ENCODE data around the gene BPIFB3.
A peak's percentile ranks its signal among the peaks of the same experiment; 100 is the strongest.

BPIFB3 gene

DNA sequence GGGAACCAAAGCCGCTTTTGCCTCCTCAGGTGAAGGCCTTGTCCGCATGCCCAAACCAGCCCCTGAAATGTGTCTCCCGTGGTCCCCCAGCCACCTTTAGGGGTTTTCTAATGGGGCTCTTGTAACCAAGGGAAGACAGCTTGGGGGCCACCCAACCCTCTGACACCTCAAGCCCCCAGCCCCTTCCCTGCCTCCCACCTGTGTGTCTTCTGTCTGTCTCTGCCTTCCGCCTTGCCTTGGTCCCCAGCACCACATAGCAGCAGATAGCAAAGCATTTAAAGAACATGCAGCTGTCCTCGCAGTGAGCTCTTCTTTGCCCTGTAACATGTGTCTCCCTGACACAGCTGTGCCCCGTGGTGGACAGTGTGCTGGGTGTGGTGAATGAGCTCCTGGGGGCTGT, 9.6 kb downstream of the BPIFB3 start:
- no peak for DNase-seq (ENCODE audit: low spot score)

DNA sequence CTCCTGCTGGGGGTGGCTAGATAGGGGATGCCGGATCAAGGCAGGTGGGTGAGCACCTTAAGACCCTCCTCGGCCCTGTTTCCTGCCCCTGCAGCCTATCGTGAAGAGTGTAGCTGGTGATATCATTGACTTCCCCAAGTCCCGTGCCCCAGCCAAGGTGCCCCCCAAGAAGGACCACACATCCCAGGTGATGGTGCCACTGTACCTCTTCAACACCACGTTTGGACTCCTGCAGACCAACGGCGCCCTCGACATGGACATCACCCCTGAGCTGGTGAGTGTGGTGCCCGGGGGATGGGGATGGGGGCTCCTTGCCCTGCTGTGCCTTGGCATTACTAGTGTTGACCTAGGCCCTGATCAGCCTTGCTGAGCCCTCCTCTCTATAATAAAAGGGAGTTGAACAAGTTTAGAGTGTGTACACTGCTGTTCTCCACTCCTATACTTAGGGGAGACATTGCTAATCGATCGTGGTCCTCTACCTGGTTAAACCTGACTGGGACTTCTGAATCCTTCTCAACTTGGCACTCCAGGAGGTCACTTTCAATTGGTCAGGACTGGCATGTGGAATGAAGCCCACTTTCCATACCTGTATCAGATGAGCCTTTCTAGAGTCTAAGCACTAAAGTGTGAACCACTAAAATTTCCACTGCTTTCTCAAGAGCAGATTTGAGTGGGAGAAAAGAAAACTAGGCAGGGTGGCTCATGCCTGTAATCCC, 11.0 kb downstream of the BPIFB3 start:
- no peak for DNase-seq (ENCODE audit: low spot score)

DNA sequence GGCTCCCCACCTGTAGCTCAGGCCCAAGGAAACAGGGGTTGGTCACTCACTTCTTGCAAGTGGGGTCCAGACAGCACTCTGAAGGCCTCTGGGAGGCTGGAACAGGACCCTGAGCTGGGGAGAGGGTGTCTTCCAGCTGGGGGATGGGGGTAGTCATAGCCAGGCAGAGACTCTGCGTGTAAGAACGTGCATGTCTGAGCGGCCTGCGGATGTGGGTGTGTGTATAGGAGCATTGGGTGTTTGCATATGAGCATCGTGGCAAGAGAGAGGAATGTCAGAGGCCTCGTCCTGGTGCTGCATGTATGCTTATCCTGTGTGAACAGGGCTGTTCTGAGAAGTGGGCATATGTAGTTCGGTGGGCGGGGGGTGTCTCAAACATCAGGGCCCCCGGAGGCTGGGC, 12.1 kb downstream of the BPIFB3 start:
- no peak for DNase-seq (ENCODE audit: low spot score)

GRCh38 chr20:33067806-33068205, 14.1 kb downstream of the BPIFB3 start:
- no peak for DNase-seq (ENCODE audit: low spot score)

DNA sequence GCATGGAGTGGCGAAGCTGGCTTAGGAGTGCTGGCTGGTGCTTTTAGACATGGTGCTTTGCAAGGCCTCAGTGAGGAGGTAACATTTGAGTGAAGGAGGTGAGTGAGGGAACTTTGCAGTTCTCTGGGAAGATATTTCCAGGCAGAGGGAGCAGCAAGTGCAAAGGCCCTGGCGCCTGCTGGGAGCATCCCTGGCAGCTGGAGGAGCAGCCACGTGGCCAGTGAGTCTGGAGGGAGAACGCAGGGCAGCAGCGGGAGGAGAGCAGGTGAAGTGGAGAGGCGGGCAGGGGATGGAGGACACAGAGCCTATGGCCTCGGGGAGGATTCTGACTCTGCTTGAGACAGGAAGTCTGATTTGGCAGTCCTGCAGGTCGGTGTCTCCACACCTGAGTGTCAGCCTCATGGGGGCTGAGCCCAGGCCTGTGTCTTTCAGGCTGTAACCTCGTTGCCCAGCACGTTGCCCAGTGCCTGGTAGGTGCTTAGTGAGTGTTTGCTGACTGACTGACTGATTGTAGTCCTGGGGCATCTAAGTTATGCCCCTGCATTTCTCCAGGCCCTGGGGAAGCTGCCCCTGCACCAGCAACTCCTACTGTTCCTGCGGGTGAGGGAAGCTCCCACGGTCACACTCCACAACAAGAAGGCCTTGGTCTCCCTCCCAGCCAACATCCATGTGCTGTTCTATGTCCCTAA, 14.7 kb downstream of the BPIFB3 start:
- no peak for DNase-seq (ENCODE audit: low spot score)

- no peak for DNase-seq (ENCODE audit: low spot score)
Observed at GRCh38 chr20:33069673-33070072, 16.0 kb downstream of the BPIFB3 start.

- no peak for DNase-seq (ENCODE audit: low spot score)
Observed at GRCh38 chr20:33070111-33071053, 16.7 kb downstream of the BPIFB3 start.

DNA sequence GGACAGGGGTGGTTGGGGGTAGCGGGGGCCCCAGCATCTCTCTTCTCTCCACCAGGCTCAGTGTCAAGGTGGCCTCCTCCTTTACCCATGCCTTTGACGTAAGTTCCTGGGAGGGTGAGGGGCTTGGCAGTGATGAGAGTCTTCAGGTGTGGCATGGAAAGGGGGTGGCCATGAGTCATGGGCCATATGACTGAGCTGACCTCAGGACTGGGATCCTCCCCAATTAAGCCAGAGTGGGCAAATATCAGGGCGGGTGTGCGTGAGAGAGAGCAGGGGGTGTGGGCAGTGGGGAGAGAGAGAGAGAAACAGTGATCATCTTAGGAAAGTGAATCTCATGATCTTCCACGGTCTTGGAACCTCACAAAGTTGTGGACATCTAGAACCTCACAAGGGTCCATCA, 17.5 kb downstream of the BPIFB3 start:
- DNase-seq (ENCODE audit: low spot score) = no peak

DNA sequence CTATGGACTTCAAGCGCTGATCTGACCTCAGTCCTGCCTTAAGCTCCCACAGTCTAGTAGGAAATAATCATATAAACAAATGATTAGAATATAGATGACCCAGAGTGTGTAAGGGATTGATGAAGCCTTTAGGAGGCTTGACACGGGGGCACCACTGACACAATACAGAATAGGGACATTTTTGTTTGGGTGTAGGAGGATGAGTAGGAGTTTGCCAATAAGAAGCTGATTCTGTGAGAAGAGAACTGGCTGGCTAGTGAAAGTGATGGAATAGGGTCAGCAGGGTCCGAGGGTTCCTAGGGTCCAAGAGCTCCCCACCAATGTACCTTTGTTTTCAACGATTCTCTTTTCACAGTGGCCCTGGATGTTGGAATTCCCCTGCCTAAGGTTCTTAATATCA, 18.7 kb downstream of the BPIFB3 start:
- DNase-seq (ENCODE audit: low spot score) = no peak

- no peak for DNase-seq (ENCODE audit: low spot score)
Observed at GRCh38 chr20:33072813-33073212, 19.1 kb downstream of the BPIFB3 start.

GRCh38 chr20:33074675-33075074, 21.0 kb downstream of the BPIFB3 start:
- no peak for DNase-seq (ENCODE audit: low spot score)

- DNase-seq (ENCODE audit: low spot score) = no peak
Observed at GRCh38 chr20:33075281-33075680, 21.6 kb downstream of the BPIFB3 start.

- DNase-seq (ENCODE audit: low spot score) = peak; percentile 18
Observed at GRCh38 chr20:33076662-33077372, 23.1 kb downstream of the BPIFB3 start.

DNA sequence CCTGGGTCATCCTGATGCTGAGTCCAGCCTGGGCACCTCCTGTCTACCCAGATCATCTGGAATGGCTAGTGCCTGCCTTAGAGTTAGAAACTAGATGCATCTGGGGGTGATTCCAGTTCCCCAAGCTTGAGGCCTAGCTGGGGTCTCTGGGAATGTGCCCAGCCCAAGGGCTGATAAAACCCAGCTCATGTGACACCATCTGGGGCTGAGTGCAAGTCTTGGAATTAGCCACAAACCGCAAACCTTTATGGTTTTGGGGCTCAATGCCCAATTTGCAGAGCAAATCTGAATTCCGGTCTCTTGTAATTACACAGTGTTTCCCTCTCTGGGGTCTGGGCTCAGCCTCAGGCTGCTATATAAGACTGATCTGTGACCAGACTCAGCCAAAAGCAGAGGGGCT, 25.6 kb downstream of the BPIFB3 start, which contains the start of gene BPIFB4:
TSS of gene BPIFB4 (plus strand) at position 385 of the 400 bp plus-strand sequence. CDS start 1,884 bp downstream, outside the sequence.
- no peak for DNase-seq (ENCODE audit: low spot score)

DNA sequence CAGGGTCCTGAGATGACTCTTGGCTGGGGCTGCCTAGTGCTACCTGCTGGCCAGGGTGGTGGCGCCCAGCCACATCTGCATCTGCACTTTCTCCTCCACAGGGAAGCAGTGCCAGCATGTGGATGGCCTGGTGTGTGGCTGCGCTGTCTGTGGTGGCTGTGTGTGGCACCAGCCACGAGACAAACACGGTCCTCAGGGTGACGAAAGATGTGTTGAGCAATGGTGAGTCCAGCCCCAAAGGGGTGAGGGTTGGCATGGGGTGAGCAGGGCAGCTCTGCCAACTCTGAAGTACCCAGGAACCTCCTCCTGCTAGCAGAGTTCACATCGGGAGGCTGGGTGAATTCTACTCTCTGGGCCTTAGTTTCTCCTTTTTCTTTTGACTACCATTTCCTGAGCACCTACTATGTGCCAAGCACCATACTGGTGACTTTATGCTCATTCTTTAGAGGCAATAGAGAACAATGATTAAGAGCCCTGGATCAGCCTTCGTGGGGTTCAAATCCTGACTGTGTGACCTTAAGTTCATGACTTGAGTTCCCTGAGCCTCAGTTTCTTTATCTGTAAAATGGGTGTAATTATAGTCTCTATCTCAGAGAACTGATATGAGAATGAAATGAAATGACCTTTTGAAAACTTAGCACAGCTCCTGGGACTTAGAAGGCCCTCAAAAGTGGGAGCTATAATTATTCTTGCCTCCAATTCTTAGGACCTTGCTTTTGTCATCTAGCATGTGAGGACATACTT, 27.9 kb downstream of the BPIFB3 start:
- no peak for DNase-seq (ENCODE audit: low spot score)

GRCh38 chr20:33082546-33082945, 28.8 kb downstream of the BPIFB3 start:
- no peak for DNase-seq (ENCODE audit: low spot score)

DNA sequence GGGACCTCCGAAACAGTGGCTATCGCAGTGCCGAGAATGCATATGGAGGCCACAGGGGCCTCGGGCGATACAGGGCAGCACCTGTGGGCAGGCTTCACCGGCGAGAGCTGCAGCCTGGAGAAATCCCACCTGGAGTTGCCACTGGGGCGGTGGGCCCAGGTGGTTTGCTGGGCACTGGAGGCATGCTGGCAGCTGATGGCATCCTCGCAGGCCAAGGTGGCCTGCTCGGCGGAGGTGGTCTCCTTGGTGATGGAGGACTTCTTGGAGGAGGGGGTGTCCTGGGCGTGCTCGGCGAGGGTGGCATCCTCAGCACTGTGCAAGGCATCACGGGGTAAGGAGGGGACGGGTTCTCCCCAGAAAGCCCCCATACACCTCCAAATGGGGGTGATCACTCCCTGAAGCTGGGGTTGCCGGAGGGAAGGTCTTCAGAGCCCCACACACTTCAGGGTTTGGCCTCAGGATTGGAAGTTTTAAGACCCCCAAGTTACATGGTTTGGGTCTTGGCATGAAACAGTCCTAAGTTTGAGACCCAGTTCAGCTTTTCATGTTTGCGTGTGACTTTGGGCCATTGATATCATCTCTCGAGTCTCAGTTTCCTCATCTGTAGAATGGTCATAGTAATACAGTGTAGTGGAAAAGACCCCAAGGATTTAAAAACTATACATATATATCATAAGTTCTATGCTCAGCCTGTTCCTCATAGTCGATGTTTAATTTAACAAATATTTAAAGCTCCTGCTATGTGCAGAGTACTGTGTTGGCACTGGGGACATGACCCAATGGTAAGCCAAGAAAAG, 30.0 kb downstream of the BPIFB3 start:
- DNase-seq (ENCODE audit: low spot score) = no peak

DNA sequence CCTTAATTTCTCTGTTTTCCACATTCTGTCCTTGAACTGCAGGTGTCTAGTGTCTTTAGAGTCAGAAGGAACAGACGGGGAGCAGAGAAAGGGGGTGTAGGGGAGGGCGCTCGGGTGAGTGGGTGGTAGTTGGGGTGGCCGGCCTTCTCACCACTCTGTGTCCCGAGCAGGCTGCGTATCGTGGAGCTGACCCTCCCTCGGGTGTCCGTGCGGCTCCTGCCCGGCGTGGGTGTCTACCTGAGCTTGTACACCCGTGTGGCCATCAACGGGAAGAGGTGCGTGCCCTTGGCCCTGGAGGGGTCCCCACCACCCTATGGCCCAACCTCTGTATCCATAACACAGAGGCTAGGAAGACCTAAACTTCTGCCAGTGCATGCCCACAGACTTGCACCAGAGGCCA, 31.0 kb downstream of the BPIFB3 start:
- no peak for DNase-seq (ENCODE audit: low spot score)

GRCh38 chr20:33086052-33086722, 32.5 kb downstream of the BPIFB3 start:
- DNase-seq (ENCODE audit: low spot score) = no peak

DNA sequence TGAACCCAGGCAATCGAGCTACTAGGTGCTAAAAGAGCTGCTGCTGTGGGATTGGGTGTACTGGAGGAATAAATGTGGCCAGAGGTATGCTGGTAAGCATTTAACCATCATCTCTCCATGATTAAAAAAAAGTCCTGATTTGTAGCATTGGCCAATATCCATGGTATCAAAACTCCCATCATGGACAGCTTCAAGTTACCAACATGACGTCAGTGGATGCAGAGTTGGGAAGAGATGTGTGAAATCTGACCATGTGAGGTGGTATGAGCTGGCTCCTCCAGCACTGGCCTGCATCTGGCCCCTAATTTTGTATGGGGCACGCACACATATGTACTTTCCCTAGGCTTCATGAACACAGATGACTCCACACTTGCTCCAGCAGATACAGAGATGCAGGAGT, 37.4 kb downstream of the BPIFB3 start:
- no peak for DNase-seq (ENCODE audit: low spot score)

Measured in pons (tissue), 1 donor.